Measurements from ENCODE around the gene PCDH9. TPM values are rescaled to one million over a fixed set of nuclear protein-coding genes. Genes with fewer than 3 reads are reported as not detected.

PCDH9 gene
- total RNA-seq, 1 experiment from 2014 or later = 4.2 TPM

GRCh38 chr13:66926851-66927524, 303.1 kb downstream of the PCDH9 start:
- no peak for ATAC-seq
- no peaks in the 10 kb centered on the region for H3K4me1 ChIP-seq (ENCODE audit: control insufficient read depth, insufficient read depth, low read length)
- no peaks in the 10 kb centered on the region for H3K9me3 ChIP-seq (ENCODE audit: control insufficient read depth, insufficient read depth, low read depth, low read length)
- TF ChIP-seq TCF7L2 (IDR thresholded peaks at IDR 0.05; ENCODE audit: low read depth, low read length) (no peak), CTCF (IDR thresholded peaks at IDR 0.05) (no peak), REST (IDR thresholded peaks at IDR 0.05; ENCODE audit: insufficient read depth in 1 of 2, low read depth in 2 of 2, low read length in 1 of 2) (no peak), SIN3A (IDR thresholded peaks at IDR 0.05; ENCODE audit: borderline replicate concordance, insufficient read depth, low read depth, low read length) (no peak), POLR2AphosphoS5 (IDR thresholded peaks at IDR 0.05; ENCODE audit: low read depth, low read length) (no peak)
- in situ Hi-C loops (cut with HindIII; ENCODE audit: low pct_unique_long_range_greater_than_20kb, low sequenced_read_pairs) (no loop called here), intact Hi-C loops (cut with micrococcal nuclease; ENCODE audit: unreplicated experiment) (no loop called here)
- no peak overlapping the region for H3K4me3 ChIP-seq (ENCODE audit: low read depth in 2 of 2, low read length in 2 of 2)
- DNase-seq (ENCODE audit: low read depth, low spot score) = no peak
- no peak overlapping the region for H3K27ac ChIP-seq (ENCODE audit: low read length)
- POLR2A ChIA-PET = no interaction called here
- BruUV-seq (replicated peaks) = no TSS peak
- H3K36me3 ChIP-seq (ENCODE audit: control insufficient read depth, insufficient read depth, low read length) = no peaks in the 10 kb centered on the region
- no peaks in the 10 kb centered on the region for H3K27me3 ChIP-seq (ENCODE audit: control insufficient read depth, insufficient read depth, low read length)
- CTCF ChIA-PET = no interaction called here

DNA sequence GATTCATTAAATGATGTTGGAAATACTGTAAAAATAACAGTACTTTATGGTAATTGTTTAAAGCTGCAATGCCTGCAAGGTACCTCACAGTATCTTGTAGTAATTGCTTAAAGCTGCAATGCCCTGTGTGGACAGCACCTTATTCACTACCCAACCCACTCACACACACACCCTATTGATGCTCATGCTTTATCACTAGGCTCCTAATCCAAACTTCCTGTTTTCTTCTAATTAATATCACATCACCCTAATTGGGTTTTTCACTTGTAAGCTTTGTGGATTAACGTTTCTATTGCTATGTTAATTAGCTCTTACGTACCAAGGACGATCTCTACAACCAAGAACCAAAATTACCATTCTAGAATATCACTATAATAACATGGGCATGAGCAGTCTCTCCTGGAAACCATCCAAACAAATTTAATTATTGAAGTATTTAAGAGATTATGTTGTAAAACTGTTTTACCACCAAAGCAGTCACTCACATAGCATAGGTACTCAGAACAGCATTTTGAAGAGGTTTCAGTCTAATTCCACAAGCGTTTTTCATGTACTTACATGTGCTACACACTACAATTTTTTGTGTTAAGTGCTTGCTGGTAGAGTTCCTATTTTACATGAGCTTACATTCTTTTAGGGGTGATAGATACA, 303.8 kb downstream of the PCDH9 start:
- no peak for DNase-seq (ENCODE audit: low read depth, low spot score)
- no peaks in the 10 kb centered on the region for H3K36me3 ChIP-seq (ENCODE audit: control insufficient read depth, insufficient read depth, low read length)
- H3K9me3 ChIP-seq (ENCODE audit: control insufficient read depth, insufficient read depth, low read depth, low read length) = no peaks in the 10 kb centered on the region
- intact Hi-C loops (cut with micrococcal nuclease; ENCODE audit: unreplicated experiment) (no loop called here), in situ Hi-C loops (cut with HindIII; ENCODE audit: low pct_unique_long_range_greater_than_20kb, low sequenced_read_pairs) (no loop called here)
- H3K4me3 ChIP-seq (ENCODE audit: low read depth in 2 of 2, low read length in 2 of 2) = no peak overlapping the region
- H3K27ac ChIP-seq (ENCODE audit: low read length) = no peak overlapping the region
- TF ChIP-seq TCF7L2 (IDR thresholded peaks at IDR 0.05; ENCODE audit: low read depth, low read length) (no peak), SIN3A (IDR thresholded peaks at IDR 0.05; ENCODE audit: borderline replicate concordance, insufficient read depth, low read depth, low read length) (no peak), POLR2AphosphoS5 (IDR thresholded peaks at IDR 0.05; ENCODE audit: low read depth, low read length) (no peak)
- no peaks in the 10 kb centered on the region for H3K27me3 ChIP-seq (ENCODE audit: control insufficient read depth, insufficient read depth, low read length)
- no TSS peak for BruUV-seq (replicated peaks)
- H3K4me1 ChIP-seq (ENCODE audit: control insufficient read depth, insufficient read depth, low read length) = no peaks in the 10 kb centered on the region
- ATAC-seq = no peak
- ChIA-PET CTCF (no interaction called here), POLR2A (no interaction called here)

- Histone ChIP-seq H3K27me3 (ENCODE audit: control insufficient read depth, insufficient read depth, low read length) (no peaks in the 10 kb centered on the region), H3K9me3 (ENCODE audit: control insufficient read depth, insufficient read depth, low read depth, low read length) (no peaks in the 10 kb centered on the region), H3K4me3 (ENCODE audit: low read depth in 2 of 2, low read length in 2 of 2) (no peak overlapping the region), H3K4me1 (ENCODE audit: control insufficient read depth, insufficient read depth, low read length) (no peaks in the 10 kb centered on the region), H3K27ac (ENCODE audit: low read length) (no peak overlapping the region), H3K36me3 (ENCODE audit: control insufficient read depth, insufficient read depth, low read length) (no peaks in the 10 kb centered on the region)
- no TSS peak for BruUV-seq (replicated peaks)
- DNase-seq (ENCODE audit: low read depth, low spot score) = no peak
- TF ChIP-seq TCF7L2 (IDR thresholded peaks at IDR 0.05; ENCODE audit: low read depth, low read length) (no peak), REST (IDR thresholded peaks at IDR 0.05; ENCODE audit: insufficient read depth in 1 of 2, low read depth in 2 of 2, low read length in 1 of 2) (no peak), CTCF (IDR thresholded peaks at IDR 0.05) (no peak), POLR2AphosphoS5 (IDR thresholded peaks at IDR 0.05; ENCODE audit: low read depth, low read length) (no peak), SIN3A (IDR thresholded peaks at IDR 0.05; ENCODE audit: borderline replicate concordance, insufficient read depth, low read depth, low read length) (no peak)
- in situ Hi-C loops (cut with HindIII; ENCODE audit: low pct_unique_long_range_greater_than_20kb, low sequenced_read_pairs) = no loop called here
- POLR2A ChIA-PET = no interaction called here
- intact Hi-C loops (cut with micrococcal nuclease; ENCODE audit: unreplicated experiment) = no loop called here
- CTCF ChIA-PET = no interaction called here
- ATAC-seq = no peak
Measured at GRCh38 chr13:66922444-66922843, 307.7 kb downstream of the PCDH9 start.
